SH-SY5Y (cell line): Measurements from ENCODE around the gene ANGEL2.

ENCODE experiments used
- GATA2 ChIP-seq: IDR thresholded peaks from 2 replicates; pipeline ENCODE4 v1.6.1; 2011; ENCODE audit warnings: mild to moderate bottlenecking, low read depth, low read length
- GATA3 ChIP-seq: IDR thresholded peaks from 2 replicates; pipeline ENCODE4 v1.6.1; 2011; ENCODE audit warnings: low read depth, mild to moderate bottlenecking, low read length, moderate library complexity

- no peak for TF ChIP-seq GATA2
- TF ChIP-seq GATA3 = no peak
These were observed 45.2 kb upstream of the ANGEL2 start for GRCh38 chr1:213060836-213061235.
